ENCODE measurements around the gene SCN4A. TPM values are rescaled to one million over a fixed set of nuclear protein-coding genes. Genes with fewer than 3 reads are reported as not detected.

Gene SCN4A
- total RNA-seq, 1 donor = under 0.01 TPM

GRCh38 chr17:64004903-64005733 lies 32.4 kb upstream of the SCN4A start:
- no peaks in the 10 kb centered on the region for H3K27me3 ChIP-seq (ENCODE audit: insufficient read depth, low read length)
- H3K4me1 ChIP-seq (ENCODE audit: insufficient read depth, low read length) = peaks cover 56% of the 10 kb centered on the region
- H3K4me3 ChIP-seq (ENCODE audit: low read length) = no peak overlapping the region
- no peaks in the 10 kb centered on the region for H3K9me3 ChIP-seq (ENCODE audit: low read depth, low read length)

- no peaks in the 10 kb centered on the region for H3K9me3 ChIP-seq (ENCODE audit: low read depth, low read length)
- H3K4me1 ChIP-seq (ENCODE audit: insufficient read depth, low read length) = peaks cover 53% of the 10 kb centered on the region
- H3K27me3 ChIP-seq (ENCODE audit: insufficient read depth, low read length) = no peaks in the 10 kb centered on the region
- no peak overlapping the region for H3K4me3 ChIP-seq (ENCODE audit: low read length)
Measured at GRCh38 chr17:64004218-64004770, 31.6 kb upstream of the SCN4A start.

- Histone ChIP-seq H3K4me3 (ENCODE audit: low read length) (no peak overlapping the region), H3K27me3 (ENCODE audit: insufficient read depth, low read length) (no peaks in the 10 kb centered on the region), H3K9me3 (ENCODE audit: low read depth, low read length) (no peaks in the 10 kb centered on the region), H3K4me1 (ENCODE audit: insufficient read depth, low read length) (peaks cover 53% of the 10 kb centered on the region)
Measured at GRCh38 chr17:64003526-64004121, 30.9 kb upstream of the SCN4A start.

- no peak overlapping the region for H3K4me3 ChIP-seq (ENCODE audit: low read length)
- H3K9me3 ChIP-seq (ENCODE audit: low read depth, low read length) = no peaks in the 10 kb centered on the region
- H3K27me3 ChIP-seq (ENCODE audit: insufficient read depth, low read length) = no peaks in the 10 kb centered on the region
- H3K4me1 ChIP-seq (ENCODE audit: insufficient read depth, low read length) = peaks cover 53% of the 10 kb centered on the region
Measured at GRCh38 chr17:64002658-64003525, 30.2 kb upstream of the SCN4A start.

GRCh38 chr17:64001763-64002529 lies 29.2 kb upstream of the SCN4A start:
- Histone ChIP-seq H3K27me3 (ENCODE audit: insufficient read depth, low read length) (peaks cover 8% of the 10 kb centered on the region), H3K4me3 (ENCODE audit: low read length) (no peak overlapping the region), H3K4me1 (ENCODE audit: insufficient read depth, low read length) (peaks cover 51% of the 10 kb centered on the region), H3K9me3 (ENCODE audit: low read depth, low read length) (no peaks in the 10 kb centered on the region)

GRCh38 chr17:64001091-64001579 lies 28.4 kb upstream of the SCN4A start:
- Histone ChIP-seq H3K4me1 (ENCODE audit: insufficient read depth, low read length) (peaks cover 44% of the 10 kb centered on the region), H3K9me3 (ENCODE audit: low read depth, low read length) (no peaks in the 10 kb centered on the region), H3K27me3 (ENCODE audit: insufficient read depth, low read length) (peaks cover 8% of the 10 kb centered on the region), H3K4me3 (ENCODE audit: low read length) (no peak overlapping the region)

GRCh38 chr17:63999680-64000531 lies 27.2 kb upstream of the SCN4A start:
- H3K27me3 ChIP-seq (ENCODE audit: insufficient read depth, low read length) = peaks cover 8% of the 10 kb centered on the region
- peaks cover 44% of the 10 kb centered on the region for H3K4me1 ChIP-seq (ENCODE audit: insufficient read depth, low read length)
- H3K9me3 ChIP-seq (ENCODE audit: low read depth, low read length) = no peaks in the 10 kb centered on the region
- no peak overlapping the region for H3K4me3 ChIP-seq (ENCODE audit: low read length)

- peak overlapping the region; percentile 48 for H3K4me3 ChIP-seq (ENCODE audit: low read length)
- H3K27me3 ChIP-seq (ENCODE audit: insufficient read depth, low read length) = peaks cover 8% of the 10 kb centered on the region
- H3K9me3 ChIP-seq (ENCODE audit: low read depth, low read length) = no peaks in the 10 kb centered on the region
- H3K4me1 ChIP-seq (ENCODE audit: insufficient read depth, low read length) = peaks cover 45% of the 10 kb centered on the region
Measured at GRCh38 chr17:63998721-63999679, 26.3 kb upstream of the SCN4A start.

- Histone ChIP-seq H3K27me3 (ENCODE audit: insufficient read depth, low read length) (peaks cover 8% of the 10 kb centered on the region), H3K4me1 (ENCODE audit: insufficient read depth, low read length) (peaks cover 52% of the 10 kb centered on the region), H3K9me3 (ENCODE audit: low read depth, low read length) (no peaks in the 10 kb centered on the region), H3K4me3 (ENCODE audit: low read length) (peak within 1 kb of the TSS; percentile 48)
Measured at GRCh38 chr17:63998050-63998720, 25.5 kb upstream of the SCN4A start, which contains the start of gene PRR29. TSS of gene PRR29 (plus strand) at chr17:63998351. CDS start at chr17:63998365, 14 bp downstream.

GRCh38 chr17:63997341-63998048 lies 24.8 kb upstream of the SCN4A start:
- peak overlapping the region; percentile 48 for H3K4me3 ChIP-seq (ENCODE audit: low read length)
- H3K9me3 ChIP-seq (ENCODE audit: low read depth, low read length) = no peaks in the 10 kb centered on the region
- H3K27me3 ChIP-seq (ENCODE audit: insufficient read depth, low read length) = peaks cover 8% of the 10 kb centered on the region
- peaks cover 56% of the 10 kb centered on the region for H3K4me1 ChIP-seq (ENCODE audit: insufficient read depth, low read length)

- Histone ChIP-seq H3K9me3 (ENCODE audit: low read depth, low read length) (no peaks in the 10 kb centered on the region), H3K27me3 (ENCODE audit: insufficient read depth, low read length) (peaks cover 8% of the 10 kb centered on the region), H3K4me1 (ENCODE audit: insufficient read depth, low read length) (peaks cover 49% of the 10 kb centered on the region), H3K4me3 (ENCODE audit: low read length) (no peak overlapping the region)
Measured at GRCh38 chr17:63996430-63997182, 23.9 kb upstream of the SCN4A start.

Measured in mononuclear cell (primary cell).